HFFc6 (cell line): Measurements from ENCODE around the gene KRTAP10-10. TPM values are rescaled to one million over a fixed set of nuclear protein-coding genes. Genes with fewer than 3 reads are reported as not detected.
"Not testable (repeated sequence)": the region's sequence is repeated elsewhere in the genome, so short reads cannot be mapped to it uniquely, and the experiment has no call there.

Experiments used
- DNase-seq: peaks from one replicate; pipeline ENCODE4 v3.0.0-alpha.2; 2018
- H3K27ac Mint-ChIP-seq: 2 replicates; pipeline ENCODE4 v1.8.0; 2020; ENCODE audit warnings: mild to moderate bottlenecking, mixed read lengths
- H3K27me3 Mint-ChIP-seq: 2 replicates; pipeline ENCODE4 v1.8.0; 2021; ENCODE audit warnings: mild to moderate bottlenecking, moderate library complexity, mixed read lengths; ENCODE audit not compliant: insufficient read depth
- H3K36me3 Mint-ChIP-seq: 2 replicates; pipeline ENCODE4 v1.8.0; 2021; ENCODE audit warnings: low read depth, mixed read lengths
- H3K4me1 Mint-ChIP-seq: 2 replicates; pipeline ENCODE4 v1.8.0; 2020; ENCODE audit warnings: low read depth, mixed read lengths
- H3K4me3 Mint-ChIP-seq: 2 replicates; pipeline ENCODE4 v1.8.0; 2020; ENCODE audit warnings: mild to moderate bottlenecking, moderate library complexity, mixed read lengths
- H3K9me3 Mint-ChIP-seq: 2 replicates; pipeline ENCODE4 v1.8.0; 2020; ENCODE audit warnings: mild to moderate bottlenecking, mixed read lengths
- CTCF ChIP-seq: fragments of 200-600 bp; sonication (generic); IDR thresholded peaks from 2 replicates; pipeline ENCODE4 v1.5.0; 2021; ENCODE audit warnings: antibody characterized with exemption, mild to moderate bottlenecking
- total RNA-seq, 6 experiments: library from RNA; stranded (reverse); fragmentation: NEBNext Ultra II Directional; extraction: Animal tissue kit (Norgen Biotek cat#: 25700); gene quantifications; 2 replicates in 1 of 6; 3 replicates in 5 of 6; pipeline ENCODE4 v1.2.3, GENCODE V29; 2021

Gene KRTAP10-10
- total RNA-seq, 6 experiments from 2014 or later = not detected

GRCh38 chr21:44626262-44626661, 10.9 kb upstream of the KRTAP10-10 start:
- no peak for TF ChIP-seq CTCF
- no peak for DNase-seq
- Mint-ChIP-seq H3K36me3 (peaks cover 14% of the 10 kb centered on the region; the same call in 1 of the 2 replicates), H3K9me3 (peaks cover 56% of the 10 kb centered on the region), H3K4me3 (no peak overlapping the region), H3K27me3 (peaks cover 3% of the 10 kb centered on the region), H3K4me1 (no peaks in the 10 kb centered on the region), H3K27ac (no peak overlapping the region)

- H3K9me3 Mint-ChIP-seq = peaks cover 61% of the 10 kb centered on the region
- H3K36me3 Mint-ChIP-seq = peaks cover 15% of the 10 kb centered on the region; the same call in 1 of the 2 replicates
- peaks cover 3% of the 10 kb centered on the region for H3K27me3 Mint-ChIP-seq
- H3K27ac Mint-ChIP-seq = no peak within 1 kb of the TSS
- DNase-seq = no peak
- H3K4me3 Mint-ChIP-seq = no peak within 1 kb of the TSS
- TF ChIP-seq CTCF = no peak
- H3K4me1 Mint-ChIP-seq = no peaks in the 10 kb centered on the region
Observed at GRCh38 chr21:44626673-44627143, 10.4 kb upstream of the KRTAP10-10 start, which contains the start of gene KRTAP10-9. Gene KRTAP10-9 (plus strand): TSS chr21:44627093. CDS start chr21:44627172, 79 bp downstream.

- Mint-ChIP-seq H3K36me3 (peaks cover 20% of the 10 kb centered on the region; the same call in 1 of the 2 replicates), H3K9me3 (peaks cover 67% of the 10 kb centered on the region)
- not testable (repeated sequence) for DNase-seq, H3K4me1 Mint-ChIP-seq, H3K4me3 Mint-ChIP-seq, H3K27ac Mint-ChIP-seq, H3K27me3 Mint-ChIP-seq
Observed at GRCh38 chr21:44627181-44627822, 9.9 kb upstream of the KRTAP10-10 start.

- Mint-ChIP-seq H3K36me3 (peaks cover 20% of the 10 kb centered on the region; the same call in 1 of the 2 replicates), H3K9me3 (peaks cover 69% of the 10 kb centered on the region)
- DNase-seq, H3K27ac Mint-ChIP-seq, H3K4me1 Mint-ChIP-seq, H3K27me3 Mint-ChIP-seq, H3K4me3 Mint-ChIP-seq: not testable (repeated sequence)
Observed at GRCh38 chr21:44627831-44628233, 9.3 kb upstream of the KRTAP10-10 start.

- peaks cover 58% of the 10 kb centered on the region for H3K9me3 Mint-ChIP-seq
- TF ChIP-seq CTCF = no peak
- H3K27ac Mint-ChIP-seq = no peak overlapping the region
- peaks cover 14% of the 10 kb centered on the region; the same call in 1 of the 2 replicates for H3K36me3 Mint-ChIP-seq
- H3K27me3 Mint-ChIP-seq = peaks cover 3% of the 10 kb centered on the region
- DNase-seq = no peak
- H3K4me3 Mint-ChIP-seq = no peak overlapping the region
- H3K4me1 Mint-ChIP-seq = no peaks in the 10 kb centered on the region
Observed at GRCh38 chr21:44628707-44629391, 8.3 kb upstream of the KRTAP10-10 start.

GRCh38 chr21:44630440-44630839, 6.7 kb upstream of the KRTAP10-10 start:
- no peak for TF ChIP-seq CTCF
- Mint-ChIP-seq H3K4me1 (no peaks in the 10 kb centered on the region), H3K27me3 (peaks cover 3% of the 10 kb centered on the region), H3K9me3 (peaks cover 46% of the 10 kb centered on the region), H3K27ac (no peak overlapping the region), H3K36me3 (peaks cover 10% of the 10 kb centered on the region; the same call in 1 of the 2 replicates), H3K4me3 (no peak overlapping the region)
- DNase-seq = no peak
